VCaP (cell line): ENCODE measurements around the gene NRXN3.

ENCODE experiments used
- H3K27ac ChIP-seq: fragments of 450-650 bp; 2 replicates; pipeline ENCODE4 v1.5.1; 2017
- TF ChIP-seq, protein P1 (sequence below): fragments of 450-650 bp; conservative IDR thresholded peaks from 2 replicates; pipeline ENCODE4 v1.5.1; 2017; ENCODE audit warnings: mild to moderate bottlenecking, moderate library complexity

The NRXN3 gene

DNA sequence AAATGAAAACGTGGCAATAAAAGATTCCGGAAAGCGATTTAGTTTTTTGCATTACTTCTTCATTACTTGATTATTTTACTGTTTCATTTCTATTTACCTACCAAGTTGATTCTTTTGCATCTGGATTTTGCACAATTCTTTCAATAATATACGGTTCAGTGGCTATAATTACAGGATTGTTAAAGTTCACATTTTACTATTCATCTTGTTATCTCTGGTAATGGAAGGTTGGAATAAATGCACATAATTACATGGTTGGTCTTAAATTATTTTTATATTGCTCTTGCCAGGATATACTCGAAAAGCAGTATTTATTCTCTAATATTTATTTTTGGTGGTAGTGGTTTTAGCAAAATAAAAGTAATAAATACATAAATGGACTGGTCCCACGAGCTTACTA is 1203.3 kb downstream of the NRXN3 start:
- TF ChIP-seq, protein P1, sequence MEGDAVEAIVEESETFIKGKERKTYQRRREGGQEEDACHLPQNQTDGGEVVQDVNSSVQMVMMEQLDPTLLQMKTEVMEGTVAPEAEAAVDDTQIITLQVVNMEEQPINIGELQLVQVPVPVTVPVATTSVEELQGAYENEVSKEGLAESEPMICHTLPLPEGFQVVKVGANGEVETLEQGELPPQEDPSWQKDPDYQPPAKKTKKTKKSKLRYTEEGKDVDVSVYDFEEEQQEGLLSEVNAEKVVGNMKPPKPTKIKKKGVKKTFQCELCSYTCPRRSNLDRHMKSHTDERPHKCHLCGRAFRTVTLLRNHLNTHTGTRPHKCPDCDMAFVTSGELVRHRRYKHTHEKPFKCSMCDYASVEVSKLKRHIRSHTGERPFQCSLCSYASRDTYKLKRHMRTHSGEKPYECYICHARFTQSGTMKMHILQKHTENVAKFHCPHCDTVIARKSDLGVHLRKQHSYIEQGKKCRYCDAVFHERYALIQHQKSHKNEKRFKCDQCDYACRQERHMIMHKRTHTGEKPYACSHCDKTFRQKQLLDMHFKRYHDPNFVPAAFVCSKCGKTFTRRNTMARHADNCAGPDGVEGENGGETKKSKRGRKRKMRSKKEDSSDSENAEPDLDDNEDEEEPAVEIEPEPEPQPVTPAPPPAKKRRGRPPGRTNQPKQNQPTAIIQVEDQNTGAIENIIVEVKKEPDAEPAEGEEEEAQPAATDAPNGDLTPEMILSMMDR = no peak
- H3K27ac ChIP-seq = no peak overlapping the region

DNA sequence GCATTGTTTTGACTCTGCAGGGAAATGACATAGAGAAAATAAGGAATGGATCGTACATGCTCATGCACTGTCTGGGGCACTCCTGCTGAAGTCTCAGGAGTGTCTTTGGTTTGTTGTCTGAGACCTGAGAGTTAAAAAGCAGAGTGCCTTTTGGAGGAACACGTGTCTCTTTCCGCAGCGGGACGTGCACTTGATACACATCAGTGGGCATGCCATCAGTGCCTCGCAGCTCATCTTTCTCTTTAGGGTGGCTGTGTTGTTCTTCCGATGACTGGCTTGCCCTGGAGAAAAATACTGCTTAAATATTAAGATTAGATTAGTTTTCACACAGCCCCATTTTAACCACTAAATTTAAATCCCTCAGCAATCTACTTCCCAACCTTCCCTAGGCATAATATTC is 1205.2 kb downstream of the NRXN3 start:
- no peak overlapping the region for H3K27ac ChIP-seq
- TF ChIP-seq, protein P1 = no peak

DNA sequence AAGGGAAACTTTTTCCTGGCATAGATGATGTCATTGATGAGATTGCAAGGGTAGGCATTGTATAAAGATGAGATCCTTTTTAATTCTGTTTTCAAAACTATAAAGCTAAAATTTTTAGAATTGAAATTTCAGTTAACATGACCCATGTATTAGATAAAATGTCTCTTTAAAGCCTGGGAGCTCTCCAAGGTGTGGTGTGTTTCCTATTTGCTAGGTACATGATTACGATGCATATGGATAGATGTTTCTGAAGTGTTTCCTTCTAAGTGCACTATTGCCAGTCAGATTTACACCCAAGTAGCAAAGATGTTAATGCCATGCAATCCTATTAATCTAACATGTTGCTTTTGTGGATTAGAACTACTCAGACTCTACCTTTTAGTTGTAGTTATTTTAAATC is 1206.4 kb downstream of the NRXN3 start:
- no peak overlapping the region for H3K27ac ChIP-seq
- TF ChIP-seq, protein P1 = no peak

DNA sequence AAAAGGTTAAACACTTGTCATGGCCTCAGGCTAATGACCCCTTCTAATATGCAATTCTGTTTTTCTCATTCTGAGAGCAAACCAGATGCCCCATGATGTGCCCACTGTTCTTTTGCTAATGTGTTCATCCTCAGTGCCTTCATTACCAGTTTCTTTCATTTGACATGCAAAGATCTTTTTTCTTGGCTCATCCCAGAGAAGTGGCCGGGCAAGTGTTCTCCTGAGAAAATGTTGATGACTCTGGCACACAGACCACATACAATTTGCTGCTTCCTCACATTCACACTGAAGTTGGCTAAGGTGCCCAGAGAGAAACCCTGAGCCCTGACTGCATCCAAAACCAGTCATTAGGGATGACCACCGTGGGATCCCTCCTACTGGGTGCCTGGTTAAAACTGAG is 1207.8 kb downstream of the NRXN3 start:
- TF ChIP-seq, protein P1 = no peak
- H3K27ac ChIP-seq = no peak overlapping the region

DNA sequence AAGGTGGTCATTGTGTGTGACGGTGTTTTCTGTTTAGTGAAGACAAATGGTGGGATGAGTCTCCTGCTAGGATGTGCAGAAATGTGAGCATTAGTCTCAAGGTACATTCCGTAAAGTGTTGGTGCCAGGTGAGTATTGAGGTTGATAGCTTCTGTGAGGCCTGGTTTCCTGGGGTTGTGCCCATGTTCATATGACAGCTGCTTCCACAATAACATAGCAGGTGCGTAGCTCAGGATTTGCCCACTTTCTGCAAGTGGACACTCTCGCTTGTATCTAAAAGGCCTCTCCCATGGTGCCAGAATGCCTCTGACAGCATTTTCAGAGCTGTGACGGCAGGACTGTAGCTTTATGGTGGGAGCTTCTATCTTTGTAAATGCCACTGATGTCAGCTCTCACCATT is 1209.1 kb downstream of the NRXN3 start:
- H3K27ac ChIP-seq = no peak overlapping the region
- TF ChIP-seq, protein P1 = no peak

DNA sequence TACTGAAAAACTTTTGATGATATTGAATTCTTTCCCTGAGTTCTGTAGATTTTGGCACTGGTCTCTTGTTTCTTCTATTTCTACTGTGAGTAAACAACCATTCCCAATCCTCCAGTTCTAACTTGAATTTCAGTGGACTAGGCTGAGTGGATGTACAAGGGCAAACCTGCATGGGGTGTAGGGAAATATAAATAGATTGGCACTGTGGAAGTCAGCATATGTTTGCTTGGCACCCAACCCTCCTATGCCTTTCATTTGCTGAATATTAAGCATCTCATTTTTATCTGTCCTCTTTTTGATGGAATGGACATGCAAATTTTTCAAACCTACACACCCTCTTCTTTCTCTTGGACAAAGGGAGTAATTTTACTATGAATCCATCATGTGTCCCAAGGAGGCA is 1212.9 kb downstream of the NRXN3 start:
- TF ChIP-seq, protein P1 = no peak
- no peak overlapping the region for H3K27ac ChIP-seq

DNA sequence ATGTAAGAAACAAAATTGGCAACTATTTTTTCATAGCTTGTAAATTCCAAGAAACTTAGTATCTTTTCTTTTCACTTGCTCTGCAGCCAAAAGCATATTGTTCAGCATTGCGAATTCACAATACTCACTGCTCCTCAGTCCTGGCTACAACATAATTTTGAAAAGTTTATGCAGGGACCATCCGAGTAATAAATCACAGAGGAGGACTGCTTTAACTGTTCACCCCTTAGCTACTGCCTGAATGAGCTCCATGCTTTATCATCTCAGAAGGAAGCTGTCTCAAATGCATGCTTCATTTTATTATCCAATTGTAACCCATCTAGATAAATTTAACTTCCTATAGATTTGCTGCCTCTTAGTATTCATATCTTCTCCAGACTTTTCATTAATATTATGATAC is 1213.3 kb downstream of the NRXN3 start:
- TF ChIP-seq, protein P1 = no peak
- H3K27ac ChIP-seq = no peak overlapping the region

DNA sequence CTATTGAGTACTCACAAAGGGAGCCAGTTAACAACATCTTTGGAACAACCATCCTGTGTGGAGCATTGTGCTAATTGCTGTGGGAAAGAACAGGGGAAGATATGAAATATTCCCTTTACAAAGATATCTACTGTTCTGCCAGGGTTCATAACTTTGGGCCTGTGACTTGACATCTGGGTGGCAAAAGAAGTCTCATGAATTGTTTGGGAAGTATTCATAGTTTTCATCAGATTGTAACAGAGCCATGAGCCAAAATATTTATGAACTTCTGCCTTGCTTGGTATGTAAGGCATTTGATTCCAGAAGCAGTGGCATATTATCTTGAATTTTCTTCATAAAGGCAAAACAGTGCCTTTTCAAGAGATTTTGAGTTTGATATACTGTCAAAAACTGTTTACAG is 1224.9 kb downstream of the NRXN3 start:
- TF ChIP-seq, protein P1 = no peak

More for the DNA sequence above, 1224.9 kb downstream of the NRXN3 start:
- no peak overlapping the region for H3K27ac ChIP-seq
